ENCODE measurements around the gene CCDC150.

The CCDC150 gene

DNA sequence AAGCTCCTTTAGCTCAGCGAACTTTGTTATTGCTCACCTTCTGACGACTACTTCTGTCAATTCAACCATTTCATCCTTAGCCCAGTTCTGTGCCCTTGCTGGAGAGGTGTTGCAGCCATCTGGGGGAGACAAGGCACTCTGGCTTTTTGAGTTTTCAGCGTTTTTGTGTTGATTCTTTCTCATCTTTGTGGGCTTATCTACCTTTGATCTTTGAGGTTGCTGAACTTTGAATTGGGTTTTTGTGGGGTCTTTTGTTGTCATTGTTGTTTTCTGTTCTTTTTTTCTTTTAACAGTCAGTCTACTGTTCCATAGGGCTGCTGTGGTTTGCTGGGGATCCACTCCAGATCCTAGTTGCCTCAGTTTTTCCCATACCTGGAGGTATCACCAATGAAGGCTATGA lies 102.7 kb downstream of the CCDC150 start:
- H3K36me3 ChIP-seq (ENCODE audit: low read depth), result no peaks in the 10 kb centered on the region
- ATAC-seq (ENCODE audit: low read depth) (no peak), DNase-seq (ENCODE audit: low spot score) (no peak)
- H3K9me3 ChIP-seq (ENCODE audit: severe bottlenecking), result no peaks in the 10 kb centered on the region
- no peak overlapping the region for H3K4me3 ChIP-seq (ENCODE audit: severe bottlenecking)
- no peaks in the 10 kb centered on the region for H3K27me3 ChIP-seq (ENCODE audit: insufficient read depth, poor library complexity, severe bottlenecking)
- H3K27ac ChIP-seq (ENCODE audit: poor library complexity, severe bottlenecking), result no peak overlapping the region
- H3K4me1 ChIP-seq (ENCODE audit: insufficient read depth, poor library complexity, severe bottlenecking), result no peaks in the 10 kb centered on the region
- TF ChIP-seq, protein P1, sequence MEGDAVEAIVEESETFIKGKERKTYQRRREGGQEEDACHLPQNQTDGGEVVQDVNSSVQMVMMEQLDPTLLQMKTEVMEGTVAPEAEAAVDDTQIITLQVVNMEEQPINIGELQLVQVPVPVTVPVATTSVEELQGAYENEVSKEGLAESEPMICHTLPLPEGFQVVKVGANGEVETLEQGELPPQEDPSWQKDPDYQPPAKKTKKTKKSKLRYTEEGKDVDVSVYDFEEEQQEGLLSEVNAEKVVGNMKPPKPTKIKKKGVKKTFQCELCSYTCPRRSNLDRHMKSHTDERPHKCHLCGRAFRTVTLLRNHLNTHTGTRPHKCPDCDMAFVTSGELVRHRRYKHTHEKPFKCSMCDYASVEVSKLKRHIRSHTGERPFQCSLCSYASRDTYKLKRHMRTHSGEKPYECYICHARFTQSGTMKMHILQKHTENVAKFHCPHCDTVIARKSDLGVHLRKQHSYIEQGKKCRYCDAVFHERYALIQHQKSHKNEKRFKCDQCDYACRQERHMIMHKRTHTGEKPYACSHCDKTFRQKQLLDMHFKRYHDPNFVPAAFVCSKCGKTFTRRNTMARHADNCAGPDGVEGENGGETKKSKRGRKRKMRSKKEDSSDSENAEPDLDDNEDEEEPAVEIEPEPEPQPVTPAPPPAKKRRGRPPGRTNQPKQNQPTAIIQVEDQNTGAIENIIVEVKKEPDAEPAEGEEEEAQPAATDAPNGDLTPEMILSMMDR (IDR thresholded peaks at IDR 0.05; ENCODE audit: poor library complexity, severe bottlenecking), result no peak

DNA sequence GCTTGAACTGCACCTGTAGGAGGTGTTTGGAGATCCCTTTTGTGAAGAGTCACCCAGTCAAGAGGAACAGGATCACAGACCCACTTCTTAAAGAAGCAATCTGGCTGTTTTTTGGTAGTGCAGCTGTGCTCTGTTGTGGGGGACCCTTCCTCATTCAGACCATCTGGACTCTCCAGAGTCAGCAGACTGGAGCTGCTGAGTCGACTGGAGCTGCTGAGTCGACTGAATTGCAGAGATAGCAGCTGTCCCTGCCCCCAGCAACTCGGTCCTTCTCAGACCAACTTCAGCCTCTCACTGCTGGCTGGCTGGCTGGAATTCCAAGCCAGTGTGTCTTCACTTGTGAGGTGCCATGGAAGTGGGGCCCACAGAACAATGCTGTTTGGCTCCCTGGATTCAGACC lies 103.2 kb downstream of the CCDC150 start:
- no peak for DNase-seq (ENCODE audit: low spot score)
- Histone ChIP-seq H3K9me3 (ENCODE audit: severe bottlenecking) (no peaks in the 10 kb centered on the region), H3K4me3 (ENCODE audit: severe bottlenecking) (no peak overlapping the region), H3K36me3 (ENCODE audit: low read depth) (no peaks in the 10 kb centered on the region), H3K4me1 (ENCODE audit: insufficient read depth, poor library complexity, severe bottlenecking) (no peaks in the 10 kb centered on the region), H3K27ac (ENCODE audit: poor library complexity, severe bottlenecking) (no peak overlapping the region), H3K27me3 (ENCODE audit: insufficient read depth, poor library complexity, severe bottlenecking) (no peaks in the 10 kb centered on the region)
- TF ChIP-seq, protein P1 (IDR thresholded peaks at IDR 0.05; ENCODE audit: poor library complexity, severe bottlenecking), result no peak
- no peak for ATAC-seq (ENCODE audit: low read depth)

DNA sequence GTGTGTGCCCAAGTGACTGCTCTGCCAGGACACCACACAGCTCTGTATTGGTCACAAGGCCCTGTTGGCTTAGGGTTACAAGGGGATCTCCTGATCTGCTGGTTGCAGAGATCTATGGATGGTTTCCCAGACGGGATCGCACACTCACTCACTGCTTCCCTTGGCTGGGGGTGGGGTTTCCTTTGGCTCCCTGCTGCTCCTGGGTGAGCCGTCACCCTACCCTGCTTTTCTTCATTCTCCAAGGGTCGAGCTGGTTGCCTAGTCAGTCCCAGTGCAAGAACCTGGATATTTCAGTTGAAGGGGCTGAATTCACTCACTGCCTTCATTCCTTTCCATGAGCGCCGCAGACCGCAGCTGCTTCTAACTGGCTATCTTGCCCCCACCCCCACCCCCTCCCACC lies 103.7 kb downstream of the CCDC150 start:
- Histone ChIP-seq H3K4me3 (ENCODE audit: severe bottlenecking) (no peak overlapping the region), H3K27ac (ENCODE audit: poor library complexity, severe bottlenecking) (no peak overlapping the region), H3K9me3 (ENCODE audit: severe bottlenecking) (no peaks in the 10 kb centered on the region), H3K36me3 (ENCODE audit: low read depth) (no peaks in the 10 kb centered on the region), H3K4me1 (ENCODE audit: insufficient read depth, poor library complexity, severe bottlenecking) (no peaks in the 10 kb centered on the region), H3K27me3 (ENCODE audit: insufficient read depth, poor library complexity, severe bottlenecking) (no peaks in the 10 kb centered on the region)
- DNase-seq (ENCODE audit: low spot score), result no peak
- ATAC-seq (ENCODE audit: low read depth), result no peak
- TF ChIP-seq, protein P1 (IDR thresholded peaks at IDR 0.05; ENCODE audit: poor library complexity, severe bottlenecking), result no peak

DNA sequence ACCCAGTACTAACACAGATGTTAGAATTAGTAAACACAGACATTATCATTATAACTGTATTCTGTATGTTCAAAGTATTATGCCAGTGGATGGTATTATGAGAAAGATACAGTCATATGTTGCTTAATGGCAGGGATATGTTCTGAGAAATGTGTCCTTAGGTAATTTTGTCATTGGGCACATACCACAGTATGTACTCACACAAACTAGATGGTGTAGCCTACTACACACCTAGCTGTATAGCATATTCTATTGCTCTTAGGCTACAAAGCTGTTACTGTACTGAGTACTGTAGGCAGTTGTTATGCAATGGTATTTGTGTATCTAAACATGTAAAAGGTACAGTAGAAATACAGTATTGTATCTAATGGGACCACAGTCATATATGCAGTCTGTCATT lies 106.2 kb downstream of the CCDC150 start:
- TF ChIP-seq, protein P1 (IDR thresholded peaks at IDR 0.05; ENCODE audit: poor library complexity, severe bottlenecking), result no peak
- Histone ChIP-seq H3K4me1 (ENCODE audit: insufficient read depth, poor library complexity, severe bottlenecking) (no peaks in the 10 kb centered on the region), H3K27ac (ENCODE audit: poor library complexity, severe bottlenecking) (no peak overlapping the region), H3K4me3 (ENCODE audit: severe bottlenecking) (no peak overlapping the region), H3K9me3 (ENCODE audit: severe bottlenecking) (no peaks in the 10 kb centered on the region), H3K27me3 (ENCODE audit: insufficient read depth, poor library complexity, severe bottlenecking) (no peaks in the 10 kb centered on the region), H3K36me3 (ENCODE audit: low read depth) (no peaks in the 10 kb centered on the region)
- ATAC-seq (ENCODE audit: low read depth) (0 out of 3 replicates have a peak, but pooled peaks have one; percentile 50), DNase-seq (ENCODE audit: low spot score) (no peak)

DNA sequence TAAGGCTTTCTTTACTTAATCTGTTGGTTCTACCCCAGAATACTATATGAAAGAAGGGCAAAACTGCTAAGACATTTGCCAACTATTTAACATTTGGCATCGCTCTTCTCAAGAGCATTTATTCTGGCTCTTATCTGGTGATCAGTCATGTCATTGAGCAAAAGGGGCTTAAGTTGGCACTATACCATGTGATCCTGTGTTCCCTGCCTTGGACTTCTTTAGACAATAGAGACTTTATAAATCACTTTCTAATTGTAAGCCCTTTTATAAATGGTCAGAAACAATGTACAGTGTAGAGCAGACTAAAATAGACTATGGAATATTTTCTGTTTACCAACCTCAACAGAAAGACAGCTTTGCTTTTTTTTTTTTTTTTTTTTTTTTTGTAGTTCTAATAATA lies 107.9 kb downstream of the CCDC150 start:
- no peaks in the 10 kb centered on the region for H3K36me3 ChIP-seq (ENCODE audit: low read depth)
- no peaks in the 10 kb centered on the region for H3K27me3 ChIP-seq (ENCODE audit: insufficient read depth, poor library complexity, severe bottlenecking)

More for the DNA sequence above, 107.9 kb downstream of the CCDC150 start:
- DNase-seq (ENCODE audit: low spot score) (no peak), ATAC-seq (ENCODE audit: low read depth) (no peak)
- Histone ChIP-seq H3K27ac (ENCODE audit: poor library complexity, severe bottlenecking) (no peak overlapping the region), H3K4me1 (ENCODE audit: insufficient read depth, poor library complexity, severe bottlenecking) (no peaks in the 10 kb centered on the region), H3K9me3 (ENCODE audit: severe bottlenecking) (no peaks in the 10 kb centered on the region), H3K4me3 (ENCODE audit: severe bottlenecking) (no peak overlapping the region)
- TF ChIP-seq, protein P1 (IDR thresholded peaks at IDR 0.05; ENCODE audit: poor library complexity, severe bottlenecking), result no peak

All from RWPE2 (cell line).